ENCODE results near the gene CWC27.

DNA sequence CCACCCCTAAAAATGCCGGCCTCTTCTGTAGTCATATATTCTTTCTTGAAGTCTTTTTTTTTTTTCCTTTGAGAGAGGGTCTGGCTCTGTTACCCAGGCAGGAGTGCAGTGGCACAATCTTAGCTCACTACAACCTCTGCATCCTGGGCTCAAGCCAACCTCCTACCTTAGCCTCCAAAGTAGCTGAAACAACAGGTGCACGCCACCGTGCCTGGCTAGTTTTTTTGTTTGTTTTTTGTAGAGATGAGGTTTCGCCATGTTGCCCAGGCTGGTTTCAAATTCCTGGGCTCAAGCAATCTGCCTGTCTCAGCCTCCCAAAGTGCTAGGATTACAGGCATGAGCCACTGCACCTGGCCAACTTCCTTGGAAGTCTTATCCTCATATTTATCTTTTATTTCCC lies 19.3 kb upstream of the CWC27 start:
- TF ChIP-seq, protein P1, sequence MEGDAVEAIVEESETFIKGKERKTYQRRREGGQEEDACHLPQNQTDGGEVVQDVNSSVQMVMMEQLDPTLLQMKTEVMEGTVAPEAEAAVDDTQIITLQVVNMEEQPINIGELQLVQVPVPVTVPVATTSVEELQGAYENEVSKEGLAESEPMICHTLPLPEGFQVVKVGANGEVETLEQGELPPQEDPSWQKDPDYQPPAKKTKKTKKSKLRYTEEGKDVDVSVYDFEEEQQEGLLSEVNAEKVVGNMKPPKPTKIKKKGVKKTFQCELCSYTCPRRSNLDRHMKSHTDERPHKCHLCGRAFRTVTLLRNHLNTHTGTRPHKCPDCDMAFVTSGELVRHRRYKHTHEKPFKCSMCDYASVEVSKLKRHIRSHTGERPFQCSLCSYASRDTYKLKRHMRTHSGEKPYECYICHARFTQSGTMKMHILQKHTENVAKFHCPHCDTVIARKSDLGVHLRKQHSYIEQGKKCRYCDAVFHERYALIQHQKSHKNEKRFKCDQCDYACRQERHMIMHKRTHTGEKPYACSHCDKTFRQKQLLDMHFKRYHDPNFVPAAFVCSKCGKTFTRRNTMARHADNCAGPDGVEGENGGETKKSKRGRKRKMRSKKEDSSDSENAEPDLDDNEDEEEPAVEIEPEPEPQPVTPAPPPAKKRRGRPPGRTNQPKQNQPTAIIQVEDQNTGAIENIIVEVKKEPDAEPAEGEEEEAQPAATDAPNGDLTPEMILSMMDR (IDR thresholded peaks at IDR 0.05), result no peak
- TF ChIP-seq POLR2AphosphoS5 (IDR thresholded peaks at IDR 0.05; ENCODE audit: insufficient read depth in 1 of 2, low read depth in 1 of 2) (no peak), POLR2A (IDR thresholded peaks at IDR 0.05) (no peak)

All from vagina (tissue), 2 donors.